ENCODE data around the gene WDR88.

GRCh38 chr19:33211794-33212435 lies 80.0 kb downstream of the WDR88 start:
- no peak for TF ChIP-seq CTCF (IDR thresholded peaks at IDR 0.05; ENCODE audit: low read depth, low read length)
- TF ChIP-seq EZH2phosphoT487 (IDR thresholded peaks at IDR 0.05; ENCODE audit: low read depth), result no peak
